Testis (tissue), 3 donors: ENCODE data around the gene AHCTF1. TPM values are rescaled to one million over a fixed set of nuclear protein-coding genes. Genes with fewer than 3 reads are reported as not detected.
"Not testable (repeated sequence)": the region's sequence is repeated elsewhere in the genome, so short reads cannot be mapped to it uniquely, and the experiment has no call there.

ENCODE experiments used
- DNase-seq: peaks from one replicate; pipeline ENCODE4 v3.0.0-alpha.2; 2019
- H3K27ac ChIP-seq, 2 donors: fragments of 200-600 bp; sonication (generic); one replicate each; pipeline ENCODE4 v1.5.1; 2019
- H3K27me3 ChIP-seq: fragments of 200-600 bp; sonication (generic); one replicate; pipeline ENCODE4 v1.5.1; 2019
- H3K36me3 ChIP-seq: fragments of 200-600 bp; sonication (generic); one replicate; pipeline ENCODE4 v1.5.1; 2017; ENCODE audit warnings: low read depth; ENCODE audit errors: missing control alignments
- H3K4me1 ChIP-seq: fragments of 200-600 bp; sonication (generic); one replicate; pipeline ENCODE4 v1.5.1; 2019
- H3K4me3 ChIP-seq, 2 donors: fragments of 200-600 bp; sonication (generic); one replicate each; pipeline ENCODE4 v1.5.1; 2017 to 2019
- H3K9me3 ChIP-seq: fragments of 200-600 bp; sonication (generic); one replicate; pipeline ENCODE4 v1.5.1; 2017
- CTCF ChIP-seq, 3 experiments: fragments of 450-650 bp in 2 of 3; fragments of 200-600 bp in 1 of 3; sonication (generic) in 1 of 3; IDR thresholded peaks; one replicate each; pipeline ENCODE4 v1.5.1; 2016 to 2019; ENCODE audit warnings: antibody characterized with exemption in 3 of 3, mild to moderate bottlenecking in 2 of 3, moderate library complexity in 1 of 3
- POLR2A ChIP-seq: fragments of 450-650 bp; IDR thresholded peaks from one replicate; pipeline ENCODE4 v1.6.1; 2017; ENCODE audit warnings: antibody characterized with exemption, mild to moderate bottlenecking, moderate library complexity
- WGBS, 2 donors: methylation state at CpG; one replicate each; pipeline ENCODE4 v1.1.5; 2018; 5-methylcytosine and 5-hydroxymethylcytosine counted together
- intact Hi-C: fragments of 100-400 bp; cut with DNase I; formaldehyde crosslinking; loops from one replicate; pipeline ENCODE4 v1.15.1; 2023; ENCODE audit warnings: low total_unique reads
- polyA plus RNA-seq: library from polyadenylated mRNA; stranded (reverse); fragments of 350-450 nt; fragmentation: Illumina TruSeq; extraction: RNeasy Lipid Tissue Mini Kit (QIAGEN cat#74804); gene quantifications from one replicate; pipeline ENCODE4 v1.2.3, GENCODE V29; 2014; ENCODE audit warnings: low read depth, low replicate concordance; ENCODE audit not compliant: insufficient read depth
- total RNA-seq, 2 donors: library from RNA; depleted of rRNA; stranded (reverse); fragments of >200 nt; gene quantifications; one replicate each; pipeline ENCODE4 v1.2.3, GENCODE V29; 2016

AHCTF1 gene
- total and polyA plus RNA-seq, 3 donors from 2014 or later: 58.6 to 97.6 (median 66.2) TPM

GRCh38 chr1:246878551-246878950 is 53.2 kb downstream of the AHCTF1 start:
- no peak overlapping the region for H3K4me3 ChIP-seq
- no peaks in the 10 kb centered on the region for H3K9me3 ChIP-seq
- DNase-seq: no peak
- TF ChIP-seq POLR2A: no peak
- TF ChIP-seq CTCF (IDR thresholded peaks at IDR 0.05): no peak
- no peaks in the 10 kb centered on the region for H3K36me3 ChIP-seq
- intact Hi-C loops: no loop called here
- no peaks in the 10 kb centered on the region for H3K4me1 ChIP-seq
- no peaks in the 10 kb centered on the region for H3K27me3 ChIP-seq
- WGBS, 2 donors: 90 to 94% methylated on average over 4 of the region's 4 CpGs
- H3K27ac ChIP-seq: no peak overlapping the region

GRCh38 chr1:246876431-246876830 is 55.3 kb downstream of the AHCTF1 start:
- 68 to 74% methylated on average over 3 of the region's 3 CpGs for WGBS, 2 donors
- no peaks in the 10 kb centered on the region for H3K36me3 ChIP-seq
- no peaks in the 10 kb centered on the region for H3K27me3 ChIP-seq
- intact Hi-C loops: no loop called here
- no peak overlapping the region for H3K4me3 ChIP-seq
- TF ChIP-seq POLR2A (no peak), CTCF (IDR thresholded peaks at IDR 0.05) (no peak)
- no peak for DNase-seq
- peaks cover 2% of the 10 kb centered on the region for H3K4me1 ChIP-seq
- H3K27ac ChIP-seq: no peak overlapping the region
- no peaks in the 10 kb centered on the region for H3K9me3 ChIP-seq

- intact Hi-C loops: no loop called here
- peaks cover 4% of the 10 kb centered on the region for H3K4me1 ChIP-seq
- TF ChIP-seq CTCF (IDR thresholded peaks at IDR 0.05): no peak
- no peak for TF ChIP-seq POLR2A
- no peak overlapping the region for H3K4me3 ChIP-seq
- no peak overlapping the region for H3K27ac ChIP-seq
- WGBS, 2 donors: 93 to 98% methylated on average over 8 of the region's 8 CpGs
- no peak for DNase-seq
- H3K9me3 ChIP-seq: no peaks in the 10 kb centered on the region
- no peaks in the 10 kb centered on the region for H3K36me3 ChIP-seq
- no peaks in the 10 kb centered on the region for H3K27me3 ChIP-seq
These were observed 56.4 kb downstream of the AHCTF1 start for GRCh38 chr1:246875041-246876026.

- no peak for DNase-seq
- intact Hi-C loops: no loop called here
- no peak for TF ChIP-seq CTCF (IDR thresholded peaks at IDR 0.05)
- no peak for TF ChIP-seq POLR2A
- Histone ChIP-seq H3K4me1 (no peaks in the 10 kb centered on the region), H3K27ac (no peak overlapping the region), H3K27me3 (no peaks in the 10 kb centered on the region), H3K4me3 (no peak overlapping the region), H3K36me3 (no peaks in the 10 kb centered on the region), H3K9me3 (no peaks in the 10 kb centered on the region)
- 86 to 91% methylated on average over 2 of the region's 2 CpGs for WGBS, 2 donors
These were observed 65.8 kb downstream of the AHCTF1 start for GRCh38 chr1:246865921-246866320.

- H3K36me3 ChIP-seq, H3K9me3 ChIP-seq, H3K27me3 ChIP-seq, H3K4me1 ChIP-seq, H3K27ac ChIP-seq, DNase-seq, intact Hi-C loops, H3K4me3 ChIP-seq: not testable (repeated sequence)
- WGBS, 2 donors: 98% methylated on average over 9 of the region's 9 CpGs
These were observed 68.0 kb downstream of the AHCTF1 start for GRCh38 chr1:246863791-246864190.
